Activated naive CD4-positive, alpha-beta T cell treated with Interleukin-2 at 50 U/mL for 16 hours (primary cell): ENCODE data around the gene MAP3K3.
A peak's percentile ranks its signal among the peaks of the same experiment; 100 is the strongest.

Source experiments
- DNase-seq: peaks from one replicate; pipeline ENCODE4 v3.0.0-alpha.2; 2020

MAP3K3 gene

DNA sequence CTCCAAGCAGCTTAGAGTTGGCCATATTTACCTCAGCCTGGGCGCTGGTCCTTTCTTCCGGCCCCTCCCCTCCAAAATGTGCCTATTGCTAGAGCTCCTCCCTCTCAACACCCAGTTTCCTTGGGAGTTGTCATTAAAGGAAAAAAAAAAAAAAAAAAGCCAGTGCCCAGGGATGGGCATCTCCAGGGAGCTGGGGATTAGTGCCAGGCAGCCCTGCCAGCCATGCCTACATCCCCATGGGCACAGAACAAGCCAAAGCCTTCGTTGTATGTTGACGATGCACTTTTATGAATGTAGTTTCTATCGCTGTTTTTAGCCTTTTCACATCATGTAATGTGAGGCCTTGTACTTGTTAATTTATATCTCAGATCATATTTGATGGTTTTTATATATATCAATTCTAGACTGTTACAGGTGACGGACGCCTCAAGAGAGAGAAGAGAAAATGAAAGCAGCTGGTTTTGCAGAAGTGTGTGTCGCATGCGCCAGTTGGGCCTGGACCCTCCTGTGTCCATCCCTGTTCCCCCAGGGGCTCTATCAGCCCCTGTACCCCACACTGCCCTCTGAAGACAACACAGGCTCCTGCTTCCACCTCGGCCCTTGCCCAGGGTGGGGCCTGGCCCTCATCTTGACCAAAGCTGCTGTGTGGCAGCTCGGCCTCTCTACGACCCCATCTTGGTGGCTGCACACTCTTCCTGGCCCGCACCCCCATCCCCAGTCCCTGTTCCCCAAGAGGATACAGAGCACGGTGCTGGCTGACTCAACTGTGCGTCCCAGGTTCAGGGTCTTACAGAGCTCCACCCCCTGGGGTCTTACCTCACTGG lies 72.9 kb downstream of the MAP3K3 start:
- no peak for DNase-seq

DNA sequence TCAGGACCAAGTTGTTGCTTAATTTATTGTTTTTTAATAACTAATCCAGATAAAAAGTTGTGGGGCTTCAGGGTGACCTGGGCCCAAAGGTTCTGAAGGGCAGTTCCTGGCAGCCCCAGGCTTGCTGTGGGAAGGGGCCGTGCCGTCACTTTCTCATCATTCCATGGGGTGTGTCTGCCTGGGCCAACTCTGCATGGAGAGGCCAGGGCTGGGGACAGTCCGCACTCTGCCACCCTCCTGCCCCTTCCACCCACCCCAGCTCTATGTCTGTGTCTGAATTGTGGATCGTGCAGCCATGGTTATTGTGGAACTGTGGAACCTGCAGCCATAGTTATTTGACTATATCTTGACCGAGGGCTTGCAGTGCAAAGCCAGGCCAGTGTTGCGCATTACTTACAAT lies 73.7 kb downstream of the MAP3K3 start:
- DNase-seq: no peak

- peak; percentile 27 for DNase-seq
Observed at GRCh38 chr17:63696381-63696961, 74.3 kb downstream of the MAP3K3 start.

DNA sequence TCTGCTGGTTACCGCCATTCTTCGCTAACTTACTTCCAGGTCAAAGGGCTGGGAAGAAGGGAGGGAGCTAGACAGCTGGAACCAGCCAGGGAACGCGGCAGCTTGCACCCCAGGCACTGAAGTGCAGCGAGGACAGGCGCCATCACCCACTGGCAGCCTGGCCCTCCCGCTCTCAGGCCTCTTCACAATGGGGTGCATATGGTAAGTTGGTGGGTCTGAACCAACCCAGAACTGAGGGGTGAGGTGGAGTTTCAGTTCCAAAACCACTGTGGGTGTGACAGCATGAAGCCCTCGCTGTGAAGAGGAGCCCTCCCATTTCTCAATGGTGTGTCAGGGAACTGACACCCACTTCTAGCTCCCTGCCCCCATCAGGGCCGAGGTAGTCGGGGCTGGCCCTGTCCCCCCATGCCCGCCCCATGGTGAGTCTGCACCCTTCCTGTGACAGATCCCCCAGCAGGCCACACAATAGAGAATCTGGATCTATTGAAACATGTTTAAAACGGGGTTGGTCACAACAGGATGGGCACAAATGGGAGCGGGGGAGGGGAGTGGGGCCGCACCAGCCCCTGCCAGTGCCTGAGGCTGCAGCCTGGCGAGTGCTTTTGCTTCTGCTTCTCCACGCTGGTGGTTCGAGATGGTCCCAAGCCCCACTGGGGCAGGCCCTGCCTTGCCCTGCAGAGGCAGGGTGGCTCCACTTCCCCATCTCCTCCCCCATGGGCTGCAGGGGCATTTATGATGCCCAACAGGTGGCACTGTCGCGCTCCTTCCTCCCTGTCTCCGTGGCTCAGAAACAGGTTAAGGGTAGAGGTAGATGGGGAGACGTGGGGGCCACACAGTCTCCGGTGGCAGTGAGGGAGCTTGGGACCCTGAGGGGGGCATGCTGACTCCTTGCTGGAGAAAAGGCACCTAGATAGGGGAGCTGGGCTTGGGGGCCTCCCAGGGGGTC lies 75.4 kb downstream of the MAP3K3 start:
- DNase-seq: peak; percentile 79

GRCh38 chr17:63698381-63698885 lies 76.2 kb downstream of the MAP3K3 start:
- peak; percentile 34 for DNase-seq

GRCh38 chr17:63698886-63699637 lies 76.8 kb downstream of the MAP3K3 start:
- peak; percentile 76 for DNase-seq

GRCh38 chr17:63699638-63700527 lies 77.7 kb downstream of the MAP3K3 start, which contains the start of gene LIMD2:
LIMD2 (minus strand) TSS chr17:63700125; CDS start chr17:63699298, 827 bp downstream.
- DNase-seq: peak; percentile 82

DNA sequence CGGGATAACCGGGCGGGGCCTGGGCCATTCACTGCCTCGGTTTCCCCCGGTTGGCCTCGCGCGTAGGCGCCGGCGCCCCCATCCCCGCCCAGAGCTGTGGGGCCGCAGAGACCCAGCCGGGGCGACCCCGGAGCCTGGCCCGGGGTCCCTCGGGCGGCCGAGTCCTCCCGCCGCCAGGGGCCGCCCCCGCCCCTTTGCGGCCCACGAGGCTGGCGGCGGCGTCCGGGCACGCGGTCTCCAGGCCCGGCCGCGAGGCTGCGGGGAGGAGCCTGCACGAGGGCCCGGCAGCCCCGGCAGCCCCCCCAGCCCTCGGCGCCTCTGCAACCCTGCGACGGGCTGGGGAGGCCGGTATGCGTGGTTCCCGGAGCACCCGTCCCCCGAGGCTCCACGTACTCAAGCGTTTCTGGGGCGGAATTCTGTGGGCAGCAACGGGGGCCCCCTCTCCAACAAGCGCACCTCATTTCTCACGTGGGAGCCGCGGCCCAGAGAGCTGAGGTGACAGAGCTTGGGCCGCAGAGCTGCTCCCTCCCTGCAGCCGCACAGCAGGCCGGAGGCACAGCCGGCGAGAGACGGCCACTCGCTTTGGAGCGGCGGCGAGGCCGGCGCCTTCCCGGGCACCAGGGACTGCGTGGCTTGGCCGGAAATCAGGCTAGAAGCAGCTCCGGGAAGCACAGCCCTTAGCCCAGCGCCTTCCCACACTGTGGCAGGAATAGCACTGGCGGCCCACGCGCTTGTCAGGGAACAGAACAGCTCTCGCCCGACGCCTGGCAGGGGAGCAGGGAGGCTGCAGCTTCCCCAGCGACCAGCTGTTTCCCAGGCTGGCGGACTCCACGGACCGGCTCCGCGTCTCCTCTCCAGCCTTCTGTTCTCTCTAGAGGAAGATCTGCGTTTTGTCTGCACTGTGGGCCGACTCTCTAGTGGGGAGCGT lies 78.6 kb downstream of the MAP3K3 start:
- peak; percentile 52 for DNase-seq

- DNase-seq: no peak
Observed at GRCh38 chr17:63701456-63701820, 79.2 kb downstream of the MAP3K3 start.

GRCh38 chr17:63701868-63702720 lies 79.9 kb downstream of the MAP3K3 start:
- peak; percentile 76 for DNase-seq

- no peak for DNase-seq
Observed at GRCh38 chr17:63702721-63703015, 80.5 kb downstream of the MAP3K3 start.

DNA sequence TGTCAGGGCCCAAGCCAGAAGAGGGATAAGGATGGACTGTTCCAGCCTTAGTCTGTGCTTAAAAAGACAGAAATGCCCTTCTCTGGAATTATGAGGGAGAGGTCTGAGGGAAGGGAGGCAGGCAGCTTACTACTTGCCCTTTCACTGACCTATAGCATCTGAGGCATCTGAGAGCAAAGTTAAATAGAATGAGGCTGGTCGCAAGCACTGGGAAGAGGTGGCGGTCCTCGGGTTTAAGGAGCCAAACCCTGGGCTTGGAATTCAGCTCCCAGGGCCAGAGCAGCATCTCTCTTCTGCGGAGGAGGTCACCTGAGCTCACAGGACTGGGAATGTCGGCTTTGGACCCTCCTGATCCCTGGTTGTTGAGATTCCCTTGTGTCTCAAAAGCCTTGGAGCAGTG lies 80.8 kb downstream of the MAP3K3 start:
- DNase-seq: no peak

GRCh38 chr17:63703556-63704258 lies 81.5 kb downstream of the MAP3K3 start:
- no peak for DNase-seq

DNA sequence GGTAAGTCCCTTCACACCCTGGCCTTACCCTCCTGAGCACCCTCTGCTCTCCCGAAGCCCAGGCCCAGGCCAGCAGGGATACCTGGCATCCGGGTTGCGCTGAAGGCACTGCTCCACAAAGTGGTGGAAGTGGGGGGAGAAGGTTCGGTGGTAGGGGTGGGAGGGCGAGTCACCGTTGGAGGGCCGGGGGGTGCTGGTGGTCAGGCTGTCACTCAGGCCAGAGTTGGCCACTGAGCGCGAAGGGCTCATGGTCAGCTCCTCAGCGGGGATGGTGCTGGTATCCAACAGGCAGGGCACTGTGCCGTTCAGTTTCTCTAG lies 82.0 kb downstream of the MAP3K3 start:
- DNase-seq: no peak

DNA sequence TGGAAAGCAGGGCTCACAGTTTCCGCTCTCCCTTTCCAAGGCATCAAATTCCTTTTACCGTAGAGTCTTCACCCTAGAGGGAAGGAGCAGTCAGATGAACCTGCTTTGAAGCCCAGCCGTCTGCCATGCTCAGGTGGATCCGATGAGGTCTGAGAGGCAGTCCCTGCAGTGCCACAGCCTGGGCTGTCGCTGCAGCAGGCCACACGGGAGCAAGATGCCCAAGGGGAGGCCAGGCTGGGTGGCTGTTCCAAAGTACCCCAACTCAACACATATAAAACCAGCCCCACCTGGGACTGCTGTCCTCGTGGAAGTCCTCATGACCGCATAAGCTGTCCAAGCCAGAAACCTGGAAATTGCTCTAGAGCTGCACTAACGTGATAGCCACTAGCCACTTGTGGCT lies 82.6 kb downstream of the MAP3K3 start:
- no peak for DNase-seq

GRCh38 chr17:63705657-63706056 lies 83.4 kb downstream of the MAP3K3 start:
- DNase-seq: no peak

- DNase-seq: no peak
Observed at GRCh38 chr17:63706336-63707082, 84.3 kb downstream of the MAP3K3 start.

DNA sequence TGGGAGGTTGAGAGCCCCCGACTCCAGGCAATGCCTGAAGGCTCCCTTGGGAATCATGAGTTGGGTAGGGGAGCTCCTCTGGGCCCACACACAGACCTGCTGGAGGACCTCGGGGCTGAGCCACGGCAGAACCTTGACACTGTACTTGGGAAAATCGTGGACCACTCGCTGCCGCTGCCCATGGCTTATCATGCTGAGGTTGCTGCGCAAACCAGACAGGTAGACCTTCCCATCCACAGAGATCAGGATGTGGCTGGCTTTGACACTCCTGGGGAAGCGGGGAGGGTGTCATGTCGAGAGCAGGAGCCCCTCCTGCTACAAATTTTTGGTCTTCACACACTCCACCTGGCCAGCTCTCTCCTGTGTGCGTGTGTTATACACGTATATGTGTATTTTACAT lies 84.9 kb downstream of the MAP3K3 start:
- no peak for DNase-seq
